ENCODE measurements around the gene TMEM121. TPM values are rescaled to one million over a fixed set of nuclear protein-coding genes. Genes with fewer than 3 reads are reported as not detected.

TMEM121 gene
- total and polyA plus RNA-seq, 4 donors: 0.33 to 1.5 (median 0.37) TPM; not detected in 1

DNA sequence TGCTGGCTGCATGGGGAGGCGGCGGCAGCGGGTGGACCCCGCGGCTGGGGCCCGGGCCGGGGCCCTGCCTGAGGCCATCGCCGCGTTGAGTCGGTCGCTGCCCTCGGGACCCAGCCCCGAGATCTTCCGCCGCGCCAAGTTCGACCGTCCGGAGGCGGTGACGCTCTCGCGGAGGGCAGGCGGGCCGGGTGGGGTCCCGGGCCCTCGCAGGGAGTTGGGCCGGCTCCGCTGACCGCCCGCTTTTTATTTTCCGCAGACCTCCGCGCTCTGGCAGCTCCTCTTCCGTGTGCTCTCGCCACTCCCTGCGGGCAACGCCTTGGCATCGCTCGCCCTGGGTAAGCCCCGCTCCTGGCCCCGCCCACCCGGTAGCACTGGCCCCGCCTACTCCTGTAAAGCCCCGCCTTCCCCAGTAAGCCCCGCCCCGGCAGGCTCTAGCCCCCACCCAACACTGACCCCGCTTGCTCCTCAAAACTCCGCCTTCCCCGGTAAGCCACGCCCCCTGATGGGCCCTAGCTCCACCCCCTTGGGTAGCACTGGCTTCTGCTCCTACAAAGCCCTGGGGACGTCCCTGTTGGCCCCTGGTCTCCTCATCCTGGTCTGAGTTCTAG is 34.9 kb upstream of the TMEM121 start:
- Histone ChIP-seq H3K9ac (ENCODE audit: low read depth in 1 of 2, low read length in 2 of 2) (no peak overlapping the region), H3K27ac (ENCODE audit: low read depth in 1 of 2, low read length in 2 of 2) (peak overlapping the region; percentile 26 to 68), H3K4me3 (ENCODE audit: low read depth in 1 of 3, low read length in 3 of 3) (peak overlapping the region in 2 of 3 donors; percentile 55 to 64), H3K36me3 (ENCODE audit: control insufficient read depth in 4 of 4, insufficient read depth in 3 of 4, low read depth in 1 of 4, low read length in 3 of 4) (no peaks in the 10 kb centered on the region), H3K9me3 (ENCODE audit: control insufficient read depth in 4 of 4, low read length in 3 of 4) (no peaks in the 10 kb centered on the region), H3K27me3 (ENCODE audit: control insufficient read depth in 4 of 4, insufficient read depth in 4 of 4, low read length in 3 of 4) (no peaks in the 10 kb centered on the region), H3K4me1 (ENCODE audit: control insufficient read depth in 4 of 4, insufficient read depth in 4 of 4, low read length in 3 of 4) (peaks cover 13 to 75% (median 50%) of the 10 kb centered on the region in 4 donors)
- DNase-seq (ENCODE audit: low spot score): peak; percentile 88
- WGBS: under 1% methylated on average over 53 of the region's 53 CpGs
- TF ChIP-seq YY1 (IDR thresholded peaks at IDR 0.05) (no peak), FOXA2 (IDR thresholded peaks at IDR 0.05) (no peak), FOXA1 (IDR thresholded peaks at IDR 0.05) (no peak)

DNA sequence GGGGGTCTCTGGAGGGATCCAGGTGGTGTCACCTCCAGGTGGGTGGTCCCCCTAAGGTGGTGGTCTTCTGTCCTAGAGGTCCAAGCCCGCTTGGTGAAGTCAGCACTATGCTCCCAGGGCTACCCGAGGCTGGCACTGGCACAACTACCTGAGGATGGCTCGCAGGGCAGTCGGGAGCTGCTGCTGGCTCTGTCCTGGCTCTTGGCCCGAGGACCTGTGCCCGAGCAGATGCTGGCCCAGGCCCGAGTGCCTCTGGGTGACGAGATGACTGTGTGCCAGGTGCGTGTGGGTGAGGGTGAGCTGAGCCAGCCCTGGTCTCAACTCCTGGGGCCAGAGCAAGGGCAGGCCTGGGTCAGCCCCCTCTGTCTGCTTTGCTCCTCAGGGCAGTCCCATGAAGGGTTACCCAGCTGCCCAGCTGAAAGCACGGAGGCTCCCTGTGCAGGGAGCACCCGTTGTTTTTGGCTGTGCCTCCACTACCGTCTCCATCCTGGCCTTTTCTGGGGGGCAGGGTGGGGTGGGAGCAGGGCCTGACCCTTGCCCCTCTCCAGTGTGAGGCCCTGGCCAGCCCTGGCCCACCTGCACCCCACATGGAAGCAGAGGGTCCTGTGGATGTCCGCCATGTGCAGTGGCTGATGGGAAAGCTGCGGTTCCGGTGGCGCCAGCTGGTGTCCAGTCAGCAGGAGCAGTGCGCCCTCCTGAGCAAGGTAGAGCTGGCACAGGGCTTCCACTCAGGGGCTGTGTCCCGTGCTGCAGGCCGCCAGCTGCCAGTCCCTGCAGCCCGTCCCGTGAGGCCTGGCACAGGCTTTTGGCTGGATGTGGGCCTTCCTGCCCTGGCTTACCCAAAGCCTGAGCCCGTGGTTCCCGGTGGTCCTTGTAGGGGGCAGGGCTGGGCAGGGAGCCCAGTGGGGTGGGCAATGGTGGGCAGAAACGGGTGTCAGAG is 34.1 kb upstream of the TMEM121 start:
- WGBS: 45% methylated on average over 24 of the region's 24 CpGs
- H3K27me3 ChIP-seq (ENCODE audit: control insufficient read depth in 4 of 4, insufficient read depth in 4 of 4, low read length in 3 of 4): no peaks in the 10 kb centered on the region
- peak overlapping the region; percentile 26 to 68 for H3K27ac ChIP-seq (ENCODE audit: low read depth in 1 of 2, low read length in 2 of 2)
- peaks cover 18 to 80% (median 55%) of the 10 kb centered on the region in 4 donors for H3K4me1 ChIP-seq (ENCODE audit: control insufficient read depth in 4 of 4, insufficient read depth in 4 of 4, low read length in 3 of 4)
- H3K36me3 ChIP-seq (ENCODE audit: control insufficient read depth in 4 of 4, insufficient read depth in 3 of 4, low read depth in 1 of 4, low read length in 3 of 4): no peaks in the 10 kb centered on the region
- no peak for DNase-seq (ENCODE audit: low spot score)
- H3K9ac ChIP-seq (ENCODE audit: low read depth in 1 of 2, low read length in 2 of 2): no peak overlapping the region
- H3K9me3 ChIP-seq (ENCODE audit: control insufficient read depth in 4 of 4, low read length in 3 of 4): no peaks in the 10 kb centered on the region
- H3K4me3 ChIP-seq (ENCODE audit: low read depth in 1 of 3, low read length in 3 of 3): no peak overlapping the region
- TF ChIP-seq, protein P1, sequence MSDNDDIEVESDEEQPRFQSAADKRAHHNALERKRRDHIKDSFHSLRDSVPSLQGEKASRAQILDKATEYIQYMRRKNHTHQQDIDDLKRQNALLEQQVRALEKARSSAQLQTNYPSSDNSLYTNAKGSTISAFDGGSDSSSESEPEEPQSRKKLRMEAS (IDR thresholded peaks at IDR 0.05): peak; percentile 27
- TF ChIP-seq, protein P2, sequence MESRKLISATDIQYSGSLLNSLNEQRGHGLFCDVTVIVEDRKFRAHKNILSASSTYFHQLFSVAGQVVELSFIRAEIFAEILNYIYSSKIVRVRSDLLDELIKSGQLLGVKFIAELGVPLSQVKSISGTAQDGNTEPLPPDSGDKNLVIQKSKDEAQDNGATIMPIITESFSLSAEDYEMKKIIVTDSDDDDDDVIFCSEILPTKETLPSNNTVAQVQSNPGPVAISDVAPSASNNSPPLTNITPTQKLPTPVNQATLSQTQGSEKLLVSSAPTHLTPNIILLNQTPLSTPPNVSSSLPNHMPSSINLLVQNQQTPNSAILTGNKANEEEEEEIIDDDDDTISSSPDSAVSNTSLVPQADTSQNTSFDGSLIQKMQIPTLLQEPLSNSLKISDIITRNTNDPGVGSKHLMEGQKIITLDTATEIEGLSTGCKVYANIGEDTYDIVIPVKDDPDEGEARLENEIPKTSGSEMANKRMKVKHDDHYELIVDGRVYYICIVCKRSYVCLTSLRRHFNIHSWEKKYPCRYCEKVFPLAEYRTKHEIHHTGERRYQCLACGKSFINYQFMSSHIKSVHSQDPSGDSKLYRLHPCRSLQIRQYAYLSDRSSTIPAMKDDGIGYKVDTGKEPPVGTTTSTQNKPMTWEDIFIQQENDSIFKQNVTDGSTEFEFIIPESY (IDR thresholded peaks at IDR 0.05): no peak
- TF ChIP-seq, protein P3, sequence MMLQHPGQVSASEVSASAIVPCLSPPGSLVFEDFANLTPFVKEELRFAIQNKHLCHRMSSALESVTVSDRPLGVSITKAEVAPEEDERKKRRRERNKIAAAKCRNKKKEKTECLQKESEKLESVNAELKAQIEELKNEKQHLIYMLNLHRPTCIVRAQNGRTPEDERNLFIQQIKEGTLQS (IDR thresholded peaks at IDR 0.05): no peak
- TF ChIP-seq RXRA (IDR thresholded peaks at IDR 0.05) (peak in 1 of 2 donors; percentile 76), JUND (IDR thresholded peaks at IDR 0.05) (peak in 1 of 2 donors; percentile 15), HNF4A (conservative IDR thresholded peaks at IDR 0.05) (peak in 1 of 2 donors; percentile 49)
- TF ChIP-seq, protein P4, sequence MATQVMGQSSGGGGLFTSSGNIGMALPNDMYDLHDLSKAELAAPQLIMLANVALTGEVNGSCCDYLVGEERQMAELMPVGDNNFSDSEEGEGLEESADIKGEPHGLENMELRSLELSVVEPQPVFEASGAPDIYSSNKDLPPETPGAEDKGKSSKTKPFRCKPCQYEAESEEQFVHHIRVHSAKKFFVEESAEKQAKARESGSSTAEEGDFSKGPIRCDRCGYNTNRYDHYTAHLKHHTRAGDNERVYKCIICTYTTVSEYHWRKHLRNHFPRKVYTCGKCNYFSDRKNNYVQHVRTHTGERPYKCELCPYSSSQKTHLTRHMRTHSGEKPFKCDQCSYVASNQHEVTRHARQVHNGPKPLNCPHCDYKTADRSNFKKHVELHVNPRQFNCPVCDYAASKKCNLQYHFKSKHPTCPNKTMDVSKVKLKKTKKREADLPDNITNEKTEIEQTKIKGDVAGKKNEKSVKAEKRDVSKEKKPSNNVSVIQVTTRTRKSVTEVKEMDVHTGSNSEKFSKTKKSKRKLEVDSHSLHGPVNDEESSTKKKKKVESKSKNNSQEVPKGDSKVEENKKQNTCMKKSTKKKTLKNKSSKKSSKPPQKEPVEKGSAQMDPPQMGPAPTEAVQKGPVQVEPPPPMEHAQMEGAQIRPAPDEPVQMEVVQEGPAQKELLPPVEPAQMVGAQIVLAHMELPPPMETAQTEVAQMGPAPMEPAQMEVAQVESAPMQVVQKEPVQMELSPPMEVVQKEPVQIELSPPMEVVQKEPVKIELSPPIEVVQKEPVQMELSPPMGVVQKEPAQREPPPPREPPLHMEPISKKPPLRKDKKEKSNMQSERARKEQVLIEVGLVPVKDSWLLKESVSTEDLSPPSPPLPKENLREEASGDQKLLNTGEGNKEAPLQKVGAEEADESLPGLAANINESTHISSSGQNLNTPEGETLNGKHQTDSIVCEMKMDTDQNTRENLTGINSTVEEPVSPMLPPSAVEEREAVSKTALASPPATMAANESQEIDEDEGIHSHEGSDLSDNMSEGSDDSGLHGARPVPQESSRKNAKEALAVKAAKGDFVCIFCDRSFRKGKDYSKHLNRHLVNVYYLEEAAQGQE (IDR thresholded peaks at IDR 0.05): peak; percentile 45
